Lower lobe of right lung (tissue), 2 donors: ENCODE data around the gene LYG2. TPM values are rescaled to one million over a fixed set of nuclear protein-coding genes. Genes with fewer than 3 reads are reported as not detected.
"Not testable (repeated sequence)": the region's sequence is repeated elsewhere in the genome, so short reads cannot be mapped to it uniquely, and the experiment has no call there.

Experiments
- ATAC-seq, 2 donors: fragments of 200-7000 bp; cut with Tn5 transposase; one replicate each; pipeline ENCODE4 v1.9.1; 2020 to 2022; ENCODE audit warnings: mild to moderate bottlenecking in 2 of 2, moderate library complexity in 2 of 2
- DNase-seq: peaks from one replicate; pipeline ENCODE4 v3.0.0-alpha.2; 2020
- H3K27ac ChIP-seq: fragments of 200-600 bp; one replicate; pipeline ENCODE4 v1.8.0; 2022
- H3K27me3 ChIP-seq: fragments of 200-600 bp; one replicate; pipeline ENCODE4 v1.8.0; 2022; ENCODE audit warnings: low read depth
- H3K36me3 ChIP-seq: fragments of 200-600 bp; one replicate; pipeline ENCODE4 v1.8.0; 2022; ENCODE audit warnings: mild to moderate bottlenecking
- H3K4me1 ChIP-seq: fragments of 200-600 bp; one replicate; pipeline ENCODE4 v1.8.0; 2022
- H3K4me3 ChIP-seq: fragments of 200-600 bp; one replicate; pipeline ENCODE4 v1.8.0; 2022; ENCODE audit warnings: mild to moderate bottlenecking
- H3K9me3 ChIP-seq: fragments of 200-600 bp; one replicate; pipeline ENCODE4 v1.8.0; 2022
- intact Hi-C: fragments of 100-400 bp; cut with DNase I; formaldehyde crosslinking; loops from one replicate; pipeline ENCODE4 v1.11.0; 2022
- total RNA-seq: library from RNA; stranded (reverse); fragmentation: NEBNext Ultra II Directional; extraction: Animal tissue kit (Norgen Biotek cat#: 25700); gene quantifications from one replicate; pipeline ENCODE4 v1.2.1, GENCODE V29; 2021
- TF ChIP-seq, protein P1 (sequence below): fragments of 200-600 bp; IDR thresholded peaks from one replicate; pipeline ENCODE4 v1.8.0; 2022; ENCODE audit warnings: antibody characterized with exemption, mild to moderate bottlenecking
- donor health status: DM: no; HTN: yes; CAD: no; lungs with severe emphysema.

LYG2 gene
- total RNA-seq, 1 donor from 2014 or later: not detected

DNA sequence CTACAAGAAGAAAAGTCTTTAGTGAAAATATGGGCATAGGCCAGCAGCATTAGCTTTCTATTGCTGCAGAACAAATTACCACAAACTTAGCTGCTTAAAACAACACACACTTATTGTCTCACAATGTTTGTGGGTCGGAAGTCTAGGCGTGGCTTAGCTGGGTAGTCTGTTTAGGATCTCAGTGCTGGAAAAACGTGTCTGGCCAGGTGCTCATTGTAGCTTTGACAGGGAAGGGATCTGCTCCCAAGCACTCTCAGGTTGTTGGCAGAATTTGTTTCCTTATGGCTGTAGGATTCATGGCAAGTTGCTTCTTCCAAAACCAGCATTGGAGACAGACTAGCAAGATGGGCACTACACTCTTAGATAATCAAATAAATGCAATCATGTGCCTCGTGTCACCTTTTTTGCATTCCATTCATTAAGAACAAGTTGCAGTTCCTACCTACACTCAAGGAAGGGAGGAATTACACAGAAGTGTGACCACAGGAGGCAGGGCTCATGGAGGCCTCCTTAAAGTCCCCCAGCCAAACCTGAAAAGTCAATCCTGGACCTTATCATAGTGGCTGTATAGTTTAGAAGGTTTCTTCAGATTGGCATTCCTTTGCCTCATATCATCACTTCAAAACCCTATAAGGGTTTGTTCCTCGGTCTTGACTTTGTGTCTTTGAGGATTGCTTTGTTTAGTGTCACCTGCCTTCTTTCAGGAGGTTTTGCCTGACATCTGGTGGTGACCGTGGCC lies 57.2 kb downstream of the LYG2 start:
- TF ChIP-seq, protein P1, sequence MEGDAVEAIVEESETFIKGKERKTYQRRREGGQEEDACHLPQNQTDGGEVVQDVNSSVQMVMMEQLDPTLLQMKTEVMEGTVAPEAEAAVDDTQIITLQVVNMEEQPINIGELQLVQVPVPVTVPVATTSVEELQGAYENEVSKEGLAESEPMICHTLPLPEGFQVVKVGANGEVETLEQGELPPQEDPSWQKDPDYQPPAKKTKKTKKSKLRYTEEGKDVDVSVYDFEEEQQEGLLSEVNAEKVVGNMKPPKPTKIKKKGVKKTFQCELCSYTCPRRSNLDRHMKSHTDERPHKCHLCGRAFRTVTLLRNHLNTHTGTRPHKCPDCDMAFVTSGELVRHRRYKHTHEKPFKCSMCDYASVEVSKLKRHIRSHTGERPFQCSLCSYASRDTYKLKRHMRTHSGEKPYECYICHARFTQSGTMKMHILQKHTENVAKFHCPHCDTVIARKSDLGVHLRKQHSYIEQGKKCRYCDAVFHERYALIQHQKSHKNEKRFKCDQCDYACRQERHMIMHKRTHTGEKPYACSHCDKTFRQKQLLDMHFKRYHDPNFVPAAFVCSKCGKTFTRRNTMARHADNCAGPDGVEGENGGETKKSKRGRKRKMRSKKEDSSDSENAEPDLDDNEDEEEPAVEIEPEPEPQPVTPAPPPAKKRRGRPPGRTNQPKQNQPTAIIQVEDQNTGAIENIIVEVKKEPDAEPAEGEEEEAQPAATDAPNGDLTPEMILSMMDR: no peak
- Histone ChIP-seq H3K9me3 (no peaks in the 10 kb centered on the region), H3K27ac (no peak overlapping the region), H3K36me3 (peaks cover 48% of the 10 kb centered on the region), H3K4me3 (no peak overlapping the region), H3K4me1 (no peaks in the 10 kb centered on the region), H3K27me3 (no peaks in the 10 kb centered on the region)
- peak; percentile 35 to 90 for ATAC-seq
- intact Hi-C loops: no loop called here
- no peak for DNase-seq

DNA sequence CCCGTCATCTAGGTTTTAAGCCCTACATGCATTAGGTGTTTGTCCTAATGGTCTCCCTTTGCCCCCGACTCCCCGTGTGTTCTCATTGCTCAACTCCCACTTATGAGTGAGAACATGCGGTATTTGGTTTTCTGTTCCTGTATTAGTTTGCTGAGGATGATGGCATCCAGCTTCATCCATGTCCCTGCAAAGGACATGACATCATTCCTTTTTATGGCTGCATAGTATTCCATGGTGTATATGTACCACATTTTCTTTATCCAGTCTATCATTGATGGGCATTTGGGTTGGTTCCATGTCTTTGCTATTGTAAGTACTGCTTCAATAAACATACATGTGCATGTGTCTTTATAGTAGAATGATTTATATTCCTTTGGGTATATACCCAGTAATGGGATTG lies 63.1 kb downstream of the LYG2 start:
- H3K27me3 ChIP-seq, intact Hi-C loops: not testable (repeated sequence)
- peaks cover 79% of the 10 kb centered on the region for H3K36me3 ChIP-seq

More for the DNA sequence above, 63.1 kb downstream of the LYG2 start:
- ATAC-seq, H3K9me3 ChIP-seq, H3K4me3 ChIP-seq, H3K27ac ChIP-seq, DNase-seq, H3K4me1 ChIP-seq: not testable (repeated sequence)

Other genes starting within 250 kb of the LYG2 start
- 1.5 TPM for gene C2orf15, start 114.0 kb downstream of the LYG2 start, total RNA-seq
- gene TSGA10, start 100.7 kb downstream of the LYG2 start, total RNA-seq: 9.9 TPM
- gene LIPT1, start 100.7 kb downstream of the LYG2 start, total RNA-seq: 6.2 TPM
- 28.1 TPM for gene MITD1, start 74.6 kb downstream of the LYG2 start, total RNA-seq
- gene MRPL30, start 74.5 kb downstream of the LYG2 start, total RNA-seq: 19.4 TPM
- gene LYG1, start 45.5 kb upstream of the LYG2 start, total RNA-seq: 1.0 TPM
- gene TXNDC9, start 80.7 kb upstream of the LYG2 start, total RNA-seq: 23.4 TPM
- gene EIF5B, start 81.7 kb upstream of the LYG2 start, total RNA-seq: 31.0 TPM
- 50.7 TPM for gene REV1, start 234.4 kb upstream of the LYG2 start, total RNA-seq